ENCODE measurements around the gene METTL26. TPM values are rescaled to one million over a fixed set of nuclear protein-coding genes. Genes with fewer than 3 reads are reported as not detected.

METTL26 gene
- total and polyA plus RNA-seq, 9 of the 15 experiments (the other 6 are each of a cell fraction or from before 2014, with no cell fraction given): 7.3 to 262 (median 80.9) TPM

- TF ChIP-seq CEBPZ (IDR thresholded peaks at IDR 0.05; ENCODE audit: borderline replicate concordance, low read depth, low read length): no peak
- TF ChIP-seq RFX1 (IDR thresholded peaks at IDR 0.05): no peak
- peak; percentile 96 for TF ChIP-seq MAX (CRISPR knock-in tag; IDR thresholded peaks at IDR 0.05)
- TF ChIP-seq ELF4 (CRISPR knock-in tag; IDR thresholded peaks at IDR 0.05): no peak
- TF ChIP-seq CAMTA2 (CRISPR knock-in tag; conservative IDR thresholded peaks at IDR 0.05): no peak
- no peak for TF ChIP-seq MEF2A (IDR thresholded peaks at IDR 0.05; ENCODE audit: control insufficient read depth, low read depth, low read length)
- TF ChIP-seq HDAC3 (IDR thresholded peaks at IDR 0.05; ENCODE audit: borderline replicate concordance, partially characterized antibody): no peak
- no peak for TF ChIP-seq CCAR2 (IDR thresholded peaks at IDR 0.05; ENCODE audit: low read depth, low read length)
- no peak for TF ChIP-seq SREBF2 (CRISPR knock-in tag; IDR thresholded peaks at IDR 0.05)
- peak; percentile 67; the same call in 1 of the 2 replicates for TF ChIP-seq ZBTB9 (CRISPR knock-in tag; IDR thresholded peaks at IDR 0.05)
- TF ChIP-seq, protein P1, sequence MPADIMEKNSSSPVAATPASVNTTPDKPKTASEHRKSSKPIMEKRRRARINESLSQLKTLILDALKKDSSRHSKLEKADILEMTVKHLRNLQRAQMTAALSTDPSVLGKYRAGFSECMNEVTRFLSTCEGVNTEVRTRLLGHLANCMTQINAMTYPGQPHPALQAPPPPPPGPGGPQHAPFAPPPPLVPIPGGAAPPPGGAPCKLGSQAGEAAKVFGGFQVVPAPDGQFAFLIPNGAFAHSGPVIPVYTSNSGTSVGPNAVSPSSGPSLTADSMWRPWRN (IDR thresholded peaks at IDR 0.05; ENCODE audit: low read depth): no peak
- TF ChIP-seq IFI16 (CRISPR knock-in tag; IDR thresholded peaks at IDR 0.05): no peak
- no peak for TF ChIP-seq ZNF133 (CRISPR knock-in tag; IDR thresholded peaks at IDR 0.05)
- no peak for TF ChIP-seq SP2 (IDR thresholded peaks at IDR 0.05; ENCODE audit: extremely low read depth, low read depth, low read length, poor library complexity, severe bottlenecking)
- no peak for TF ChIP-seq TAL1 (IDR thresholded peaks at IDR 0.05)
- peak; percentile 74 for TF ChIP-seq FUS (optimal IDR thresholded peaks at IDR 0.05; ENCODE audit: low read depth, low read length)
- TF ChIP-seq NFIC (IDR thresholded peaks at IDR 0.05): peak; percentile 83
- TF ChIP-seq, protein P2, sequence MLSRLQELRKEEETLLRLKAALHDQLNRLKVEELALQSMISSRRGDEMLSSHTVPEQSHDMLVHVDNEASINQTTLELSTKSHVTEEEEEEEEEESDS (CRISPR knock-in tag; IDR thresholded peaks at IDR 0.05): no peak
- TF ChIP-seq POLR2B (IDR thresholded peaks at IDR 0.05; ENCODE audit: low read depth, partially characterized antibody): peak; percentile 51
- TF ChIP-seq SMAD2 (IDR thresholded peaks at IDR 0.05; ENCODE audit: low read depth, low read length): no peak
- TF ChIP-seq BCOR (IDR thresholded peaks at IDR 0.05): no peak
- no peak for TF ChIP-seq CEBPB (tag; IDR thresholded peaks at IDR 0.05)
- no peak for TF ChIP-seq ZNF316 (IDR thresholded peaks at IDR 0.05)
- no peak for TF ChIP-seq CBX2 (IDR thresholded peaks at IDR 0.05; ENCODE audit: insufficient read depth, low read length, poor library complexity, severe bottlenecking)
These were observed at the start of gene METTL26 (continued) for GRCh38 chr16:636206-637080.
